Measurements from ENCODE around the gene CD6.

CD6 gene

GRCh38 chr11:61048368-61049062, 77.0 kb downstream of the CD6 start:
- no peak for TF ChIP-seq CTCF (IDR thresholded peaks at IDR 0.05)

GRCh38 chr11:61049063-61049377, 77.5 kb downstream of the CD6 start:
- TF ChIP-seq CTCF (IDR thresholded peaks at IDR 0.05): no peak

GRCh38 chr11:61049859-61050258, 78.4 kb downstream of the CD6 start:
- TF ChIP-seq CTCF (IDR thresholded peaks at IDR 0.05): no peak

GRCh38 chr11:61052182-61052972, 80.9 kb downstream of the CD6 start:
- no peak for TF ChIP-seq CTCF (IDR thresholded peaks at IDR 0.05)

- no peak for TF ChIP-seq CTCF (IDR thresholded peaks at IDR 0.05)
These were observed 81.7 kb downstream of the CD6 start for GRCh38 chr11:61053191-61053590.

- TF ChIP-seq CTCF (IDR thresholded peaks at IDR 0.05): no peak
These were observed 83.0 kb downstream of the CD6 start for GRCh38 chr11:61054513-61054912.

GRCh38 chr11:61054927-61055562, 83.6 kb downstream of the CD6 start:
- no peak for TF ChIP-seq CTCF (IDR thresholded peaks at IDR 0.05)

Measured in LNCAP (cell line).